Heart right ventricle (tissue), 16 donors: ENCODE data around the gene AOC3. TPM values are rescaled to one million over a fixed set of nuclear protein-coding genes. Genes with fewer than 3 reads are reported as not detected.

Experiments used
- ATAC-seq, 8 donors: fragments of 200-7000 bp; cut with Tn5 transposase; one replicate each; pipeline ENCODE4 v1.9.1; 2020; ENCODE audit warnings: mild to moderate bottlenecking in 8 of 8, moderate library complexity in 8 of 8, moderate number of reproducible peaks in 1 of 8
- DNase-seq, 2 donors: peaks; one replicate each; pipeline ENCODE4 v3.0.0-alpha.2; 2020
- H3K27ac ChIP-seq, 10 donors: fragments of 200-600 bp; sonication (generic) in 2 of 10; one replicate each; pipeline versions ENCODE4 v1.5.0 to v1.8.0; 2020 to 2022; ENCODE audit warnings: mild to moderate bottlenecking in 3 of 10
- H3K27me3 ChIP-seq, 7 donors: fragments of 200-600 bp; one replicate each; pipeline ENCODE4 v1.8.0; 2021 to 2022; ENCODE audit warnings: mild to moderate bottlenecking in 2 of 7
- H3K36me3 ChIP-seq, 9 donors: fragments of 200-600 bp; sonication (generic) in 1 of 9; one replicate each; pipeline versions ENCODE4 v1.5.0 to v1.8.0; 2020 to 2022; ENCODE audit warnings: mild to moderate bottlenecking in 2 of 9
- H3K4me1 ChIP-seq, 9 donors: fragments of 200-600 bp; sonication (generic) in 1 of 9; one replicate each; pipeline versions ENCODE4 v1.5.0 to v1.8.0; 2020 to 2022; ENCODE audit warnings: mild to moderate bottlenecking in 4 of 9
- H3K4me3 ChIP-seq, 10 donors: fragments of 200-600 bp; sonication (generic) in 2 of 10; one replicate each; pipeline versions ENCODE4 v1.5.0 to v1.8.0; 2020 to 2022; ENCODE audit warnings: mild to moderate bottlenecking in 7 of 10, moderate library complexity in 2 of 10
- H3K9me3 ChIP-seq, 11 donors: fragments of 200-600 bp in 10 of 11; sonication (generic) in 2 of 11; one replicate each; pipeline versions ENCODE4 v1.5.0 to v1.8.0; 2013 to 2022; ENCODE audit warnings: mild to moderate bottlenecking in 2 of 11, control low read depth in 1 of 11, moderate library complexity in 1 of 11
- CTCF ChIP-seq, 9 donors: fragments of 200-600 bp; sonication (generic) in 2 of 9; IDR thresholded peaks; one replicate each; pipeline versions ENCODE4 v1.5.0 to v1.8.0; 2021 to 2022; ENCODE audit warnings: antibody characterized with exemption in 9 of 9, mild to moderate bottlenecking in 5 of 9, moderate library complexity in 1 of 9
- WGBS, 2 donors: extraction: QIAGEN DNeasy Blood & Tissue Kit; methylation state at CpG; one replicate each; pipeline ENCODE4 v1.1.7; 2013; ENCODE audit warnings: inconsistent platforms in 1 of 2; 5-methylcytosine and 5-hydroxymethylcytosine counted together
- intact Hi-C, 10 donors: fragments of 100-400 bp; cut with DNase I; formaldehyde crosslinking; loops; one replicate each; pipeline versions ENCODE4 v1.11.1 to v1.14.2; 2022
- polyA plus RNA-seq, 2 donors: library from polyadenylated mRNA; stranded (reverse); fragments of 200-250 nt; gene quantifications; one replicate each; pipeline ENCODE4 v1.2.3, GENCODE V29; 2013
- total RNA-seq, 10 donors: library from RNA; stranded (reverse); fragmentation: NEBNext Ultra II Directional in 3 of 10; extraction: Animal tissue kit (Norgen Biotek cat#: 25700) in 3 of 10; gene quantifications; one replicate each; pipeline versions ENCODE4 v1.2.1 to v1.2.4, GENCODE V29; 2021 to 2023
- donor health status: Arrhythmogenic right ventricular cardiomyopathy.
- donor health status: ischemic (EF 13 %, LVEDD 7.1; RV severe dilation, severe dysfunction).
- donor health status: healthy with polysubstance abuse.
- donor health status: DM: no; HTN: yes; CAD: no.
- donor health status: DM: no; HTN: no; CAD: no.
- donor health status: ischemic (EF 25% LVEDD 6.9; RV normal size, moderate dysfunction).
- donor health status: ischemic (EF 25% LVEDD 5.7; RV mildly dilated, moderate dysfunction).
- donor health status: healthy.
- donor health status: DM: yes; HTN: yes; CAD: no.
- donor health status: Ischemic cardiomyopathy.
- donor health status: ischemic (EF 35%, LVEDD 5.7; RV mildly dilated, moderate dysfunction).
- donor health status: nonischemic (EF 11% LVEDD 7.7; RV severe dilation, severe dysfunction).
- donor health status: DM: yes; HTN: yes; CAD: no.
- donor health status: PGD.
- donor health status: ischemic (EF 29% LVEDD 5.4; RV normal size, mild dysfunction).
- donor health status: nonischemic (EF 23%, LVEDD 6.1; RV moderate dilation, normal function).

AOC3 gene
- total and polyA plus RNA-seq, 12 donors = 4.7 to 19.0 (median 11.5) TPM

GRCh38 chr17:42818379-42818778, 32.6 kb upstream of the AOC3 start:
- peaks cover 0 to 95% (median 63%) of the 10 kb centered on the region in 9 donors for H3K36me3 ChIP-seq
- no peak overlapping the region for H3K27ac ChIP-seq
- H3K27me3 ChIP-seq = no peaks in the 10 kb centered on the region
- 59 to 61% methylated on average over 5 of the region's 5 CpGs for WGBS, 2 donors
- DNase-seq (no peak), ATAC-seq (peak in 1 of 8 donors; percentile 32)
- intact Hi-C loops = no loop called here
- H3K4me1 ChIP-seq = peaks cover 5 to 30% (median 22%) of the 10 kb centered on the region in 9 donors
- no peak for TF ChIP-seq CTCF (IDR thresholded peaks at IDR 0.05)
- H3K9me3 ChIP-seq = no peaks in the 10 kb centered on the region
- H3K4me3 ChIP-seq = no peak overlapping the region

DNA sequence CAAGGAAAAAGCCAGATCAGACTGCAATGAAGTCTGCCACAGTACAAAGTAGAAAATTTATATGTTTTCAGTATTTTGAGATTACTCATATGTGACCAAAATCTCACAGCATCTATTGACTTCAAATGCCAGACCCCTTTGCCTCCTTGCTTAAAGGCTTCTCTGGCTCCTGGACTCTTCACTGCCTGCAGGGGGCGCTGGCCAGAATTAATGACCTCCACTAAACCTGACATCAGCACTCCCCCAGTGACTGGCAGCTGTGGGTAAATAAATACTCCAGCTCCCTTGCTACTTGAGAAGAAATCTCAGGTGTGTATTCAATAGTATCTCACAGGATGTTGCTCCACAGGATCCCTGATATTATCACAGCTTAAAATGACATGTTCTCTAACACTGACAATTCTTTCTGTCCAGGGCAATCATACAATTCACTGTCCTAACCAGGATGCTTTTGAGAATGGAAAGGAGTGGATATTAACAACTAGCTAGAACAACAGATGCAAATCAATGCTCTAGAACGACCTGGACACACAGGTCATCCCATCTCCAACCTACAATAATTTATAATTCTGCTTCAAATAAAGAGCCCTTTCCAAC, 31.0 kb upstream of the AOC3 start:
- Histone ChIP-seq H3K4me1 (peaks cover 5 to 28% (median 20%) of the 10 kb centered on the region in 9 donors), H3K27me3 (no peaks in the 10 kb centered on the region), H3K27ac (no peak overlapping the region), H3K4me3 (no peak overlapping the region), H3K36me3 (peaks cover 0 to 78% (median 49%) of the 10 kb centered on the region in 9 donors), H3K9me3 (no peaks in the 10 kb centered on the region)
- peak; percentile 28 to 78 (median 65) for TF ChIP-seq CTCF (IDR thresholded peaks at IDR 0.05)
- ATAC-seq (no peak), DNase-seq (peak; percentile 23 to 40)
- intact Hi-C loops = loop anchor here in 7 of 10 donors (5.0 to 10.0 kb wide), 4 partner anchors 48 to 245 kb away; partner anchors contain the start of genes PSMC3IP (in 2 of the 7) and VPS25 (in 1 of the 7)
- WGBS, 2 donors = 26 to 32% methylated on average over 2 of the region's 2 CpGs

DNA sequence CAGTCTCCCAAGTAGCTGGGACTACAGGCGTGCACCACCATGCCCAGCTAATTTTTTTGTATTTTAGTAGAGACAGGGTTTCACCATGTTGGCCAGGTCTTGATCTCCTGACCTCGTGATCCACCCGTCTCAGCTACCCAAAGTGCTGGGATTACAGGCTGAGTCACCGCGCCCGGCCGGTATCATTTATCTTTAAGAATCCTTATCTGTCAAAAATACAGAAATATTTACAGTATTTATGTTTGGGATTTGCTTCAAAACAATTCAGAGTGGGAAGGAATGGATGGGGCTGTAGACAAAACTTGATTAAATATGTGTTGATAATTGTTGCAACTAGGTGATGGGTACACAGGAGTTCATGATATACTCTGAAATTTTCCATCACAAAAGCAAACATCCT, 29.8 kb upstream of the AOC3 start:
- no peak overlapping the region for H3K27ac ChIP-seq
- no peaks in the 10 kb centered on the region for H3K9me3 ChIP-seq
- TF ChIP-seq CTCF (IDR thresholded peaks at IDR 0.05) = no peak
- H3K36me3 ChIP-seq = peaks cover 0 to 67% (median 41%) of the 10 kb centered on the region in 9 donors
- 94 to 97% methylated on average over 7 of the region's 7 CpGs for WGBS, 2 donors
- DNase-seq (no peak), ATAC-seq (no peak)
- H3K4me1 ChIP-seq = peaks cover 5 to 23% (median 14%) of the 10 kb centered on the region in 9 donors
- intact Hi-C loops = loop anchor here in 7 of 10 donors (5.0 to 10.0 kb wide), 4 partner anchors 49 to 246 kb away; partner anchors contain the start of genes PSMC3IP (in 2 of the 7) and VPS25 (in 1 of the 7)
- H3K4me3 ChIP-seq = no peak overlapping the region
- H3K27me3 ChIP-seq = no peaks in the 10 kb centered on the region

GRCh38 chr17:42827472-42827871, 23.5 kb upstream of the AOC3 start:
- Histone ChIP-seq H3K9me3 (no peaks in the 10 kb centered on the region), H3K4me1 (peaks cover 5 to 27% (median 18%) of the 10 kb centered on the region in 9 donors), H3K27me3 (peaks cover 0 to 6% (median 0%) of the 10 kb centered on the region in 7 donors), H3K4me3 (no peak overlapping the region), H3K27ac (no peak overlapping the region), H3K36me3 (peaks cover 0 to 4% (median 0%) of the 10 kb centered on the region in 9 donors)
- no peak for DNase-seq
- 91 to 96% methylated on average over 1 of the region's 1 CpG for WGBS, 2 donors
- intact Hi-C loops = loop anchor here in 4 of 10 donors (10.0 kb wide), 2 partner anchors 103 to 253 kb away; partner anchors contain the start of gene PSMC3IP (in 2 of the 4)
- TF ChIP-seq CTCF (IDR thresholded peaks at IDR 0.05) = no peak
- no peak for ATAC-seq
